Measurements from ENCODE around the gene GHSR. TPM values are rescaled to one million over a fixed set of nuclear protein-coding genes. Genes with fewer than 3 reads are reported as not detected.

The GHSR gene
- total RNA-seq, 8 experiments from 2014 or later, result 0.16 to 0.33 (median 0.21) TPM; not detected in 5

DNA sequence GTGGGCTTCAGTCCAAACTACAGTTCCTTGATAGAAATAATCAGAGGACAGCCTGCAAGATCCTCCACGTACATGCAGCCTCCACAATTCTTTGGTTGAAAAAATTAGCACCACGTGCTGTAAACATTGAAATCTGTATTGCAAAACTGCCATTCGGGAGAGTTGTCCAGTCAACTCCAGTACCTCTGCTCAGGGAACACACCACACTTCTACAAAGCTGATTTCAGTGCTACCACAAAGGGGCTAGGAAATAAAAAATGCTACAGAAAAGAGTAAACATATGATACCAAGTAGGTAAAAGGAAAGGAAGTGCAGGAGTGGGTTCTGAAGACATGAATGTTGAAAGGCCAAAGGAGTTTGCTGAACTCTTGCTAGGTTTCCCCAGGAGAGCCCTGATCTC, 40.4 kb downstream of the GHSR start:
- in situ Hi-C loops (cut with MboI; ENCODE audit: low pct_unique_long_range_greater_than_20kb in 2 of 9, low sequenced_read_pairs in 9 of 9, unreplicated experiment in 9 of 9), result no loop called here
- 60 to 100% (median 90%) methylated on average over 1 to 3 of the region's 3 CpGs; no CpG with 5 or more reads in 2 of the 10 experiments for WGBS, 10 experiments
- no peak for ATAC-seq (replicated peaks in 6 of 8)
- Histone ChIP-seq H3K4me3 (no peak overlapping the region), H3K27ac (no peak overlapping the region), H3K4me1 (replicated peaks in 1 of 2) (no peaks in the 10 kb centered on the region)

DNA sequence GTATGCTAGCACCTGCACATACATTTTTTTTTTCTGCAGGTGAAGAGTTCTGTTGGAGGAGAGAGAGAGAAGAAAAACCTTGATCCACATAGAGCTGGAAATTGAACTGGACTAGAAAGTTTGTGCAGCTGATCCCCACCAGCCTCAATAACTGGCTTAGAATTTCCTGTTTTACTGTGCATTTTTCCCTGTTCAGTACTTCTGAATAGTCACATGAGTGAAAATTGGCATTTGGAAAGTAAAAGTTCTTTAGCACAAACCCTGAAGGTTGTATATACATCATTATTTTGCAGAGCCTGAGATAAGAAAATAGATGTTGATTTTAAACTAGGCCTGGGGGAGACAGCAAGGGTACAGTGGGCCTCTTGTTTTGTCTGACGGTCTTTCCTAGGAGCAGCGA, 42.3 kb downstream of the GHSR start:
- H3K4me1 ChIP-seq (replicated peaks in 1 of 2), result no peaks in the 10 kb centered on the region
- no peak for ATAC-seq (replicated peaks in 6 of 8)
- 80 to 100% (median 94%) methylated on average over 1 to 2 of the region's 2 CpGs; no CpG with 5 or more reads in 5 of the 10 experiments for WGBS, 10 experiments
- H3K27ac ChIP-seq, result no peak overlapping the region
- H3K4me3 ChIP-seq, result no peak overlapping the region
- in situ Hi-C loops (cut with MboI; ENCODE audit: low pct_unique_long_range_greater_than_20kb in 2 of 9, low sequenced_read_pairs in 9 of 9, unreplicated experiment in 9 of 9), result no loop called here

- ATAC-seq (replicated peaks in 6 of 8), result no peak
- in situ Hi-C loops (cut with MboI; ENCODE audit: low pct_unique_long_range_greater_than_20kb in 2 of 9, low sequenced_read_pairs in 9 of 9, unreplicated experiment in 9 of 9), result no loop called here
- Histone ChIP-seq H3K4me1 (replicated peaks in 1 of 2) (no peaks in the 10 kb centered on the region), H3K27ac (no peak overlapping the region), H3K4me3 (no peak overlapping the region)
- WGBS, 10 experiments, result 58 to 100% (median 90%) methylated on average over 2 to 9 of the region's 12 CpGs; no CpG with 5 or more reads in 1 of the 10 experiments
Measured at GRCh38 chr3:172404237-172404962, 43.9 kb downstream of the GHSR start.

- no peak overlapping the region for H3K4me3 ChIP-seq
- no peak overlapping the region for H3K27ac ChIP-seq
- in situ Hi-C loops (cut with MboI; ENCODE audit: low pct_unique_long_range_greater_than_20kb in 2 of 9, low sequenced_read_pairs in 9 of 9, unreplicated experiment in 9 of 9), result no loop called here
- 83 to 100% (median 95%) methylated on average over 2 to 8 of the region's 8 CpGs; no CpG with 5 or more reads in 1 of the 10 experiments for WGBS, 10 experiments
- no peak for ATAC-seq (replicated peaks in 6 of 8)
- no peaks in the 10 kb centered on the region for H3K4me1 ChIP-seq (replicated peaks in 1 of 2)
Measured at GRCh38 chr3:172402892-172403643, 45.2 kb downstream of the GHSR start.

GRCh38 chr3:172402090-172402489, 46.2 kb downstream of the GHSR start:
- H3K4me1 ChIP-seq (replicated peaks in 1 of 2), result no peaks in the 10 kb centered on the region
- ATAC-seq (replicated peaks in 6 of 8), result no peak
- H3K4me3 ChIP-seq, result no peak overlapping the region
- no peak overlapping the region for H3K27ac ChIP-seq
- in situ Hi-C loops (cut with MboI; ENCODE audit: low pct_unique_long_range_greater_than_20kb in 2 of 9, low sequenced_read_pairs in 9 of 9, unreplicated experiment in 9 of 9), result no loop called here
- WGBS, 10 experiments, result 60 to 100% (median 86%) methylated on average over 1 to 2 of the region's 2 CpGs; no CpG with 5 or more reads in 4 of the 10 experiments

- ATAC-seq (replicated peaks in 6 of 8), result no peak
- in situ Hi-C loops (cut with MboI; ENCODE audit: low pct_unique_long_range_greater_than_20kb in 2 of 9, low sequenced_read_pairs in 9 of 9, unreplicated experiment in 9 of 9), result no loop called here
- Histone ChIP-seq H3K4me3 (no peak overlapping the region), H3K4me1 (replicated peaks in 1 of 2) (no peaks in the 10 kb centered on the region), H3K27ac (no peak overlapping the region)
- 86 to 100% (median 97%) methylated on average over 1 to 4 of the region's 4 CpGs; no CpG with 5 or more reads in 1 of the 10 experiments for WGBS, 10 experiments
Measured at GRCh38 chr3:172398484-172398883, 49.8 kb downstream of the GHSR start.

DNA sequence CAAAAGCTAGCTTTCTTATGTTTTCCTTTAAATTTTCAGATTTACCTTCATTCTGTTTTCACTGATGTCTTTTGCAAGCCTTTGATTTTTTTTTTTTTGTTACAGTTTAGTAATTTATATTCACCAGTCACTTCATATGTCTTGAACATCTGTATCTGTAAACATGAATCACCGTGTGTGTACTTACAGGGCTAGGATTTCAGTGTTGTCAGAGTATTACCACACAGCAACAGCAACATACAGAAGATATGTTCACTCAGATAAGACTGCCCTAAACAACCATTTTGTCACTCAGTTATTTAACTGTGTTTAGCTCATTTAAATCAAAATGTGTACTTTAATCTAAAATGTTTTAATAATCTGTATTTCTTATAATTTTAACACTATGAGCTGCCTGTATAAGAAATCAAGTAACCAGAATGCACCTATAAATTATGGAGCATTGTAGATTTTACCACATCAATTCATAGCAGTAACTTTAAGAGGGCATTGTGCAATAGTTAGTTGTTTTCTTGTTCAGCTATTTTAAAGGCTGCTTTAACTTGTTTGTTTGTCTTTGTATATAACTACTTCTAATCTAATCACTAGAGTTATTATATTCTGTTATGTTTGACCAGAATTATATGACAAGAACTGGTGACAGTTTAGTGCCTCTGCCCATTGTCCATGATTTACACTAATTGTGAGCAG, 50.4 kb downstream of the GHSR start:
- H3K27ac ChIP-seq, result no peak overlapping the region
- 8 to 100% (median 71%) methylated on average over 1 of the region's 1 CpG; no CpG with 5 or more reads in 1 of the 10 experiments for WGBS, 10 experiments
- no peak overlapping the region for H3K4me3 ChIP-seq
- in situ Hi-C loops (cut with MboI; ENCODE audit: low pct_unique_long_range_greater_than_20kb in 2 of 9, low sequenced_read_pairs in 9 of 9, unreplicated experiment in 9 of 9), result no loop called here
- no peaks in the 10 kb centered on the region for H3K4me1 ChIP-seq (replicated peaks in 1 of 2)
- no peak for ATAC-seq (replicated peaks in 6 of 8)

GRCh38 chr3:172396400-172396799, 51.9 kb downstream of the GHSR start:
- ATAC-seq (replicated peaks in 6 of 8), result no peak
- no peak overlapping the region for H3K4me3 ChIP-seq
- 74 to 96% (median 82%) methylated on average over 3 to 7 of the region's 7 CpGs; no CpG with 5 or more reads in 3 of the 10 experiments for WGBS, 10 experiments
- in situ Hi-C loops (cut with MboI; ENCODE audit: low pct_unique_long_range_greater_than_20kb in 2 of 9, low sequenced_read_pairs in 9 of 9, unreplicated experiment in 9 of 9), result no loop called here
- H3K27ac ChIP-seq, result no peak overlapping the region
- H3K4me1 ChIP-seq (replicated peaks in 1 of 2), result peaks cover 2 to 3% of the 10 kb centered on the region in 2 donors

DNA sequence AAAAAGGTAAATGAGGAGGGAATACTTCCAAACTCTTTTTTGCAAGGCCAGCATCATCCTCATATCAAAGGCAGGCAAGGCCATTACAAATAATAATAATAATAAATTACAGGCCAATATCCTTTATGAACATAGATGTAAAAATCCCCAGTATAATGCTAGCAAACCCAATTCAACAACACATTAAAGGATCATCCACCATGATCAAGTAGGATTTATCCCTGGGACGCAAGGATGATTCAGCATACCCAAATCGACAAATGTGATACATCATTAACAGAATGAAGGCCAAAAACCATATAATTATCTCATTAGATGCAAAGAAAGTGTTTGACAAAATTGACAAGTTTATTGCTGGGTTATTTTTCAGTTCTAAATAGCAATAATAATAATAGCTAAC, 53.6 kb downstream of the GHSR start:
- peaks cover 3 to 5% of the 10 kb centered on the region in 2 donors for H3K4me1 ChIP-seq (replicated peaks in 1 of 2)
- in situ Hi-C loops (cut with MboI; ENCODE audit: low pct_unique_long_range_greater_than_20kb in 2 of 9, low sequenced_read_pairs in 9 of 9, unreplicated experiment in 9 of 9), result no loop called here
- 90 to 100% (median 100%) methylated on average over 1 to 2 of the region's 2 CpGs; no CpG with 5 or more reads in 2 of the 10 experiments for WGBS, 10 experiments
- H3K4me3 ChIP-seq, result no peak overlapping the region
- no peak overlapping the region for H3K27ac ChIP-seq
- ATAC-seq (replicated peaks in 6 of 8), result no peak

Other genes starting within 250 kb of the GHSR start
- 10 to 100 TPM in 1 of 8 experiments, 1 to 10 TPM in 1, under 1 TPM in 4, not detected in 2; 0.25 to 11.0 (median 0.99) TPM for gene TNFSF10, start 75.0 kb upstream of the GHSR start, total RNA-seq

Measured in motor neuron (in vitro differentiated cells).